Measurements from ENCODE around the gene BBS9. TPM values are rescaled to one million over a fixed set of nuclear protein-coding genes. Genes with fewer than 3 reads are reported as not detected.

BBS9 gene
- total and polyA plus RNA-seq, 2 experiments from 2014 or later: 27.2 to 66.1 TPM

DNA sequence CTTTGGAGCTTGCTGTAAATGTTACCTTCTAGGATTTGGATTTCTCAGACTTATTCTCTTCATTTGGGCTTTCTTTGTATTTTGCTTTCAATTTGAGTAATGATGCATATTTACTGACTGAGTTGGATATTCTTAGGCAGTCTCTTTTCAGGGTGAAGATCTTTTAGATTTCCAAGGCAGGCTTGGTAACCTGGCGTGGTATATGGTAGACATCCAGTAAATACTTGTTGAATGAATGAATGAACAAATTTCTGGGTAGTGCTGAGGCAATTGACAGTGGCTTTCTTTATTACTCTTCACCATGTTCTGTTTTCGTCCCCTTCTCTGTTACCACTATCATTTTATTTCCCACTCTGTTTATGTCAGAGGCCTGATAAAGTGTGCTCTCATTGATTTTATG is 27.1 kb downstream of the BBS9 start (continued):
- TF ChIP-seq NANOG (IDR thresholded peaks at IDR 0.05; ENCODE audit: borderline replicate concordance) (no peak), EZH2phosphoT487 (IDR thresholded peaks at IDR 0.05; ENCODE audit: unreplicated experiment) (no peak)
- TF ChIP-seq, protein P1, sequence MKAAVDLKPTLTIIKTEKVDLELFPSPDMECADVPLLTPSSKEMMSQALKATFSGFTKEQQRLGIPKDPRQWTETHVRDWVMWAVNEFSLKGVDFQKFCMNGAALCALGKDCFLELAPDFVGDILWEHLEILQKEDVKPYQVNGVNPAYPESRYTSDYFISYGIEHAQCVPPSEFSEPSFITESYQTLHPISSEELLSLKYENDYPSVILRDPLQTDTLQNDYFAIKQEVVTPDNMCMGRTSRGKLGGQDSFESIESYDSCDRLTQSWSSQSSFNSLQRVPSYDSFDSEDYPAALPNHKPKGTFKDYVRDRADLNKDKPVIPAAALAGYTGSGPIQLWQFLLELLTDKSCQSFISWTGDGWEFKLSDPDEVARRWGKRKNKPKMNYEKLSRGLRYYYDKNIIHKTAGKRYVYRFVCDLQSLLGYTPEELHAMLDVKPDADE (IDR thresholded peaks at IDR 0.05): no peak

- H3K27me3 ChIP-seq (ENCODE audit: insufficient read depth): no peaks in the 10 kb centered on the region
- Mint-ChIP-seq H3K4me3 (no peak overlapping the region), H3K27me3 (ENCODE audit: insufficient read depth, low read depth, poor library complexity) (no peaks in the 10 kb centered on the region), H3K4me1 (no peaks in the 10 kb centered on the region), H3K27ac (no peak overlapping the region), H3K36me3 (ENCODE audit: low read depth) (no peaks in the 10 kb centered on the region), H3K9me3 (peaks cover 6% of the 10 kb centered on the region; the same call in 2 of the 3 replicates)
- DNase-seq (ENCODE audit: low spot score) (no peak), ATAC-seq (no peak)
- H3K4me1 ChIP-seq (ENCODE audit: insufficient read depth): no peaks in the 10 kb centered on the region
- H2AFZ ChIP-seq: no peak overlapping the region
- H3K4me3 ChIP-seq: no peak overlapping the region
- H3K4me2 ChIP-seq: no peak overlapping the region
- H4K20me1 ChIP-seq (replicated peaks; ENCODE audit: insufficient read depth): no peaks in the 10 kb centered on the region
- H3K27ac ChIP-seq (ENCODE audit: low read depth): no peak overlapping the region
- no peaks in the 10 kb centered on the region for H3K79me2 ChIP-seq (replicated peaks; ENCODE audit: insufficient read depth)
- H3K36me3 ChIP-seq (ENCODE audit: insufficient read depth): no peaks in the 10 kb centered on the region
- H3F3A ChIP-seq (replicated peaks; ENCODE audit: low read depth): no peaks in the 10 kb centered on the region
- 0 out of 2 replicates have a peak, but pooled peaks cover 3% of the 10 kb centered on the region for H3K9me2 ChIP-seq (ENCODE audit: insufficient read depth)
- TF ChIP-seq ZNF114 (CRISPR knock-in tag; IDR thresholded peaks at IDR 0.05): no peak
- no peak for TF ChIP-seq JUNB (IDR thresholded peaks at IDR 0.05; ENCODE audit: unreplicated experiment)
- TF ChIP-seq CREB1 (CRISPR knock-in tag; IDR thresholded peaks at IDR 0.05; ENCODE audit: low read depth): no peak
- no peak for TF ChIP-seq ZNF331 (CRISPR knock-in tag; IDR thresholded peaks at IDR 0.05; ENCODE audit: low read depth)
- TF ChIP-seq POLR2AphosphoS5 (IDR thresholded peaks at IDR 0.05; ENCODE audit: low read depth): no peak
- TF ChIP-seq, protein P1 (IDR thresholded peaks at IDR 0.05): no peak
- TF ChIP-seq, protein P2, sequence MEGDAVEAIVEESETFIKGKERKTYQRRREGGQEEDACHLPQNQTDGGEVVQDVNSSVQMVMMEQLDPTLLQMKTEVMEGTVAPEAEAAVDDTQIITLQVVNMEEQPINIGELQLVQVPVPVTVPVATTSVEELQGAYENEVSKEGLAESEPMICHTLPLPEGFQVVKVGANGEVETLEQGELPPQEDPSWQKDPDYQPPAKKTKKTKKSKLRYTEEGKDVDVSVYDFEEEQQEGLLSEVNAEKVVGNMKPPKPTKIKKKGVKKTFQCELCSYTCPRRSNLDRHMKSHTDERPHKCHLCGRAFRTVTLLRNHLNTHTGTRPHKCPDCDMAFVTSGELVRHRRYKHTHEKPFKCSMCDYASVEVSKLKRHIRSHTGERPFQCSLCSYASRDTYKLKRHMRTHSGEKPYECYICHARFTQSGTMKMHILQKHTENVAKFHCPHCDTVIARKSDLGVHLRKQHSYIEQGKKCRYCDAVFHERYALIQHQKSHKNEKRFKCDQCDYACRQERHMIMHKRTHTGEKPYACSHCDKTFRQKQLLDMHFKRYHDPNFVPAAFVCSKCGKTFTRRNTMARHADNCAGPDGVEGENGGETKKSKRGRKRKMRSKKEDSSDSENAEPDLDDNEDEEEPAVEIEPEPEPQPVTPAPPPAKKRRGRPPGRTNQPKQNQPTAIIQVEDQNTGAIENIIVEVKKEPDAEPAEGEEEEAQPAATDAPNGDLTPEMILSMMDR (conservative IDR thresholded peaks at IDR 0.05; ENCODE audit: low read depth in 2 of 2): no peak
- TF ChIP-seq REST (IDR thresholded peaks at IDR 0.05; ENCODE audit: unreplicated experiment): no peak
- TF ChIP-seq, protein P3, sequence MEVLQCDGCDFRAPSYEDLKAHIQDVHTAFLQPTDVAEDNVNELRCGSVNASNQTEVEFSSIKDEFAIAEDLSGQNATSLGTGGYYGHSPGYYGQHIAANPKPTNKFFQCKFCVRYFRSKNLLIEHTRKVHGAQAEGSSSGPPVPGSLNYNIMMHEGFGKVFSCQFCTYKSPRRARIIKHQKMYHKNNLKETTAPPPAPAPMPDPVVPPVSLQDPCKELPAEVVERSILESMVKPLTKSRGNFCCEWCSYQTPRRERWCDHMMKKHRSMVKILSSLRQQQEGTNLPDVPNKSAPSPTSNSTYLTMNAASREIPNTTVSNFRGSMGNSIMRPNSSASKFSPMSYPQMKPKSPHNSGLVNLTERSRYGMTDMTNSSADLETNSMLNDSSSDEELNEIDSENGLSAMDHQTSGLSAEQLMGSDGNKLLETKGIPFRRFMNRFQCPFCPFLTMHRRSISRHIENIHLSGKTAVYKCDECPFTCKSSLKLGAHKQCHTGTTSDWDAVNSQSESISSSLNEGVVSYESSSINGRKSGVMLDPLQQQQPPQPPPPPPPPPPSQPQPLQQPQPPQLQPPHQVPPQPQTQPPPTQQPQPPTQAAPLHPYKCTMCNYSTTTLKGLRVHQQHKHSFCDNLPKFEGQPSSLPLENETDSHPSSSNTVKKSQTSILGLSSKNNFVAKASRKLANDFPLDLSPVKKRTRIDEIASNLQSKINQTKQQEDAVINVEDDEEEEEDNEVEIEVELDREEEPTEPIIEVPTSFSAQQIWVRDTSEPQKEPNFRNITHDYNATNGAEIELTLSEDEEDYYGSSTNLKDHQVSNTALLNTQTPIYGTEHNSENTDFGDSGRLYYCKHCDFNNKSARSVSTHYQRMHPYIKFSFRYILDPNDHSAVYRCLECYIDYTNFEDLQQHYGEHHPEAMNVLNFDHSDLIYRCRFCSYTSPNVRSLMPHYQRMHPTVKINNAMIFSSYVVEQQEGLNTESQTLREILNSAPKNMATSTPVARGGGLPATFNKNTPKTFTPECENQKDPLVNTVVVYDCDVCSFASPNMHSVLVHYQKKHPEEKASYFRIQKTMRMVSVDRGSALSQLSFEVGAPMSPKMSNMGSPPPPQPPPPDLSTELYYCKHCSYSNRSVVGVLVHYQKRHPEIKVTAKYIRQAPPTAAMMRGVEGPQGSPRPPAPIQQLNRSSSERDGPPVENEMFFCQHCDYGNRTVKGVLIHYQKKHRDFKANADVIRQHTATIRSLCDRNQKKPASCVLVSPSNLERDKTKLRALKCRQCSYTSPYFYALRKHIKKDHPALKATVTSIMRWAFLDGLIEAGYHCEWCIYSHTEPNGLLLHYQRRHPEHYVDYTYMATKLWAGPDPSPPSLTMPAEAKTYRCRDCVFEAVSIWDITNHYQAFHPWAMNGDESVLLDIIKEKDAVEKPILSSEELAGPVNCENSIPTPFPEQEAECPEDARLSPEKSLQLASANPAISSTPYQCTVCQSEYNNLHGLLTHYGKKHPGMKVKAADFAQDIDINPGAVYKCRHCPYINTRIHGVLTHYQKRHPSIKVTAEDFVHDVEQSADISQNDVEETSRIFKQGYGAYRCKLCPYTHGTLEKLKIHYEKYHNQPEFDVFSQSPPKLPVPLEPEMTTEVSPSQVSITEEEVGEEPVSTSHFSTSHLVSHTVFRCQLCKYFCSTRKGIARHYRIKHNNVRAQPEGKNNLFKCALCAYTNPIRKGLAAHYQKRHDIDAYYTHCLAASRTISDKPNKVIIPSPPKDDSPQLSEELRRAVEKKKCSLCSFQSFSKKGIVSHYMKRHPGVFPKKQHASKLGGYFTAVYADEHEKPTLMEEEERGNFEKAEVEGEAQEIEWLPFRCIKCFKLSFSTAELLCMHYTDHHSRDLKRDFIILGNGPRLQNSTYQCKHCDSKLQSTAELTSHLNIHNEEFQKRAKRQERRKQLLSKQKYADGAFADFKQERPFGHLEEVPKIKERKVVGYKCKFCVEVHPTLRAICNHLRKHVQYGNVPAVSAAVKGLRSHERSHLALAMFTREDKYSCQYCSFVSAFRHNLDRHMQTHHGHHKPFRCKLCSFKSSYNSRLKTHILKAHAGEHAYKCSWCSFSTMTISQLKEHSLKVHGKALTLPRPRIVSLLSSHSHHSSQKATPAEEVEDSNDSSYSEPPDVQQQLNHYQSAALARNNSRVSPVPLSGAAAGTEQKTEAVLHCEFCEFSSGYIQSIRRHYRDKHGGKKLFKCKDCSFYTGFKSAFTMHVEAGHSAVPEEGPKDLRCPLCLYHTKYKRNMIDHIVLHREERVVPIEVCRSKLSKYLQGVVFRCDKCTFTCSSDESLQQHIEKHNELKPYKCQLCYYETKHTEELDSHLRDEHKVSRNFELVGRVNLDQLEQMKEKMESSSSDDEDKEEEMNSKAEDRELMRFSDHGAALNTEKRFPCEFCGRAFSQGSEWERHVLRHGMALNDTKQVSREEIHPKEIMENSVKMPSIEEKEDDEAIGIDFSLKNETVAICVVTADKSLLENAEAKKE (CRISPR knock-in tag; IDR thresholded peaks at IDR 0.05): no peak
- TF ChIP-seq EZH2 (IDR thresholded peaks at IDR 0.05; ENCODE audit: low read depth, unreplicated experiment): no peak
- no peak for TF ChIP-seq NANOG (IDR thresholded peaks at IDR 0.05; ENCODE audit: borderline replicate concordance)
These were observed 27.9 kb downstream of the BBS9 start for GRCh38 chr7:33157311-33157710.

Measured in GM23338 (cell line).